HEK293T (cell line): ENCODE results near the gene MED12L.

Experiments used
- BHLHE40 ChIP-seq: fragments of 450-650 bp; IDR thresholded peaks from 2 replicates; pipeline ENCODE4 v1.6.1; 2016; ENCODE audit warnings: mild to moderate bottlenecking, moderate library complexity, borderline replicate concordance
- CTBP1 ChIP-seq: fragments of 450-650 bp; IDR thresholded peaks from 2 replicates; pipeline ENCODE4 v1.6.1; 2016; ENCODE audit warnings: borderline replicate concordance
- ELF4 ChIP-seq: fragments of 450-650 bp; IDR thresholded peaks from 2 replicates; pipeline ENCODE4 v1.6.1; 2017; ENCODE audit warnings: antibody characterized with exemption
- FOXA1 ChIP-seq: fragments of 450-650 bp; IDR thresholded peaks from 2 replicates; pipeline ENCODE4 v1.6.1; 2016; ENCODE audit warnings: mild to moderate bottlenecking
- FOXK2 ChIP-seq: fragments of 450-650 bp; IDR thresholded peaks from 2 replicates; pipeline ENCODE4 v1.6.1; 2016; ENCODE audit warnings: mild to moderate bottlenecking
- FOXM1 ChIP-seq: fragments of 450-650 bp; IDR thresholded peaks from 2 replicates; pipeline ENCODE4 v1.6.1; 2017; ENCODE audit warnings: mild to moderate bottlenecking, borderline replicate concordance
- L3MBTL2 ChIP-seq: fragments of 450-650 bp; conservative IDR thresholded peaks from 2 replicates; pipeline ENCODE4 v1.6.1; 2016; ENCODE audit warnings: mild to moderate bottlenecking
- LEF1 ChIP-seq: fragments of 450-650 bp; IDR thresholded peaks from 2 replicates; pipeline ENCODE4 v1.6.1; 2017; ENCODE audit warnings: mild to moderate bottlenecking, borderline replicate concordance
- SP1 ChIP-seq: fragments of 450-650 bp; IDR thresholded peaks from 2 replicates; pipeline ENCODE4 v1.6.1; 2017
- SUZ12 ChIP-seq: fragments of 450-650 bp; IDR thresholded peaks from 2 replicates; pipeline ENCODE4 v1.6.1; 2016; ENCODE audit warnings: mild to moderate bottlenecking
- TARDBP ChIP-seq: fragments of 450-650 bp; IDR thresholded peaks from 2 replicates; pipeline ENCODE4 v1.6.1; 2016
- ZNF384 ChIP-seq: fragments of 450-650 bp; IDR thresholded peaks from 2 replicates; pipeline ENCODE4 v1.6.1; 2016
- TF ChIP-seq, protein P1 (sequence below): fragments of 450-650 bp; IDR thresholded peaks from 2 replicates; pipeline ENCODE4 v1.6.1; 2016

DNA sequence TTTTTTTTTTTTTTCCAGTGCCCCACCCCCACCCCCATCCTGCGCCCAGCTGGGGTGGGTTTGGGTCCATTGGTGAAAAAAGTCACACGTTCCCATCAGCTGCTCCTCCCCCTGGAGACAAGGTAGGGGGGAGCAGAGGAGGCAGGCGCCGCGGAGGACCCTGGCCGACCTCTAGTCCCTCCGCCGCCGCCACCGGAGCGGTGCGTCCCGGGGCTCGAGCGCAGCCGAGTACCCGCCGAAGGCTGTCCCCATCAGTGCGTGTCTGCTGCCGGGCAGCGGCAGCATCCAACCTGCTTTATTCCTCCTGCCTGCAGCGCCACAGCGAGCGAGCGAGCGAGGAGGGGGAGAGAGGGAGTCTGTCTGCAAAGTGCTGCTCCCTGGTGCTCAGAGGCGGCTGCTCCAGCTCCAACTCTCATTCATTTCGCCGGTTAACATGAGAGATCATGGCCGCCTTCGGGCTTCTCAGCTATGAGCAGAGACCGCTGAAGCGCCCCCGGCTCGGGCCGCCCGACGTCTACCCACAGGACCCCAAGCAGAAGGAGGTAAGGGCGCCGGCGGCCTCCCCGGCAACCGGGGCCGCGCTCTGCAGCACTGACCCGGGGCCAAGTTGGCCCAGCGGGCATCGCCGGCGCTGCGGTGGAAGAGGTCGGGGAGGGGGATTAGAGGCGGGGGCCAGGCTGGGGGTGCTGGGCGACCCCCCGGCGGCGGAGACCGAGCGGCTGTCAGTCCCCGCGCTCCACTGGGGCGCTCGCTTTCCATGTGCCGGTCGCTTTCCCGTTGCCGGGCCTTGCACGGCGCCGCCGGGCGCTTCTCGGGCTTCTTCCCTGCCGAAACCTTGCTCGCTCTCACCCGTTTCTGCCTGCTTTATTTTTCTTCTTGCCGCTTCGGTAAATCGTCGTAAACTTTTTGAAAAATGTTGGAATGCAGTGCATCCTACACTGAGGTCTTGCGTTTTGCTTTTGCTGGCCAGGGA is 1.3 kb downstream of the MED12L start:
- no peak for TF ChIP-seq TARDBP
- TF ChIP-seq FOXA1: no peak
- no peak for TF ChIP-seq SP1
- no peak for TF ChIP-seq LEF1
- no peak for TF ChIP-seq L3MBTL2
- TF ChIP-seq BHLHE40: no peak
- TF ChIP-seq FOXM1: no peak
- no peak for TF ChIP-seq ELF4
- TF ChIP-seq SUZ12: no peak
- peak; percentile 69; the same call in 1 of the 2 replicates for TF ChIP-seq CTBP1
- TF ChIP-seq ZNF384: peak; percentile 92
- TF ChIP-seq, protein P1, sequence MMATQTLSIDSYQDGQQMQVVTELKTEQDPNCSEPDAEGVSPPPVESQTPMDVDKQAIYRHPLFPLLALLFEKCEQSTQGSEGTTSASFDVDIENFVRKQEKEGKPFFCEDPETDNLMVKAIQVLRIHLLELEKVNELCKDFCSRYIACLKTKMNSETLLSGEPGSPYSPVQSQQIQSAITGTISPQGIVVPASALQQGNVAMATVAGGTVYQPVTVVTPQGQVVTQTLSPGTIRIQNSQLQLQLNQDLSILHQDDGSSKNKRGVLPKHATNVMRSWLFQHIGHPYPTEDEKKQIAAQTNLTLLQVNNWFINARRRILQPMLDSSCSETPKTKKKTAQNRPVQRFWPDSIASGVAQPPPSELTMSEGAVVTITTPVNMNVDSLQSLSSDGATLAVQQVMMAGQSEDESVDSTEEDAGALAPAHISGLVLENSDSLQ: no peak
- TF ChIP-seq FOXK2: no peak
